Gastroesophageal sphincter (tissue), 3 donors: ENCODE measurements around the gene RWDD4.

Source experiments
- POLR2A ChIP-seq, 2 donors: fragments of 450-650 bp; IDR thresholded peaks; one replicate each; pipeline ENCODE4 v1.6.1; 2017; ENCODE audit warnings: antibody characterized with exemption in 2 of 2, mild to moderate bottlenecking in 2 of 2, moderate library complexity in 1 of 2
- POLR2AphosphoS5 ChIP-seq: sonication (generic); formaldehyde crosslinking; IDR thresholded peaks from one replicate; pipeline ENCODE4 v1.6.1; 2017; ENCODE audit warnings: antibody characterized with exemption
- TF ChIP-seq, protein P1 (sequence below), 4 experiments: fragments of 200-600 bp in 2 of 4; fragments of 450-650 bp in 2 of 4; sonication (generic) in 1 of 4; IDR thresholded peaks; one replicate each; pipeline ENCODE4 v1.5.1; 2017 to 2019; ENCODE audit warnings: antibody characterized with exemption in 4 of 4, mild to moderate bottlenecking in 2 of 4, moderate library complexity in 2 of 4

DNA sequence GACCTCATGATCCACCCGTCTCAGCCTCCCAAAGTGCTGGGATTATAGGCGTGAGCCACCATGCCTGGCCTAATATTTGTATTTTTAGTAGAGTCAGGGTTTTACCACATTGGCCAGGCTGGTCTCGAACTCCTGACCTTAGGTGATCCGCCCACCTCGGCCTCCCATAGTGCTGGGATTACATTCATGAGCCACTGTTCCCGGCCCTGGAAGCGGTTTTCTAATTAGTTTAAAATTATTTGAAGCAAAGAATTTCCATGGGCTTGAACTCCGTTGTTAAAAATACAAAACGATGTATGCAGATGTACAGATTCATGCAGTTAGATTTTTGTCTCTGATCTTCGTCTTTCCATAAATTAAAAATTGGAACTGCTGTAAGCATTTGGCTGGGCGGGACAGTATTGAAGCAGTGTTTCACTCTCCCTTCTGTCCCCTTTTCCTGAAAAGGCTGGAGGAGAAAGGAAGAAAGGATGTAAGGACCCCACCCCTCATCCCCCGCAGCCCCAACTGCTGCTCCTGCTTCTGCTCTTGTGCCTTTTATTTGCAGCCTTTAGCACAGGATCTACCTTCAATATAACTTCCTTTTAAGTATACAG lies 12.1 kb upstream of the RWDD4 start:
- TF ChIP-seq, protein P1, sequence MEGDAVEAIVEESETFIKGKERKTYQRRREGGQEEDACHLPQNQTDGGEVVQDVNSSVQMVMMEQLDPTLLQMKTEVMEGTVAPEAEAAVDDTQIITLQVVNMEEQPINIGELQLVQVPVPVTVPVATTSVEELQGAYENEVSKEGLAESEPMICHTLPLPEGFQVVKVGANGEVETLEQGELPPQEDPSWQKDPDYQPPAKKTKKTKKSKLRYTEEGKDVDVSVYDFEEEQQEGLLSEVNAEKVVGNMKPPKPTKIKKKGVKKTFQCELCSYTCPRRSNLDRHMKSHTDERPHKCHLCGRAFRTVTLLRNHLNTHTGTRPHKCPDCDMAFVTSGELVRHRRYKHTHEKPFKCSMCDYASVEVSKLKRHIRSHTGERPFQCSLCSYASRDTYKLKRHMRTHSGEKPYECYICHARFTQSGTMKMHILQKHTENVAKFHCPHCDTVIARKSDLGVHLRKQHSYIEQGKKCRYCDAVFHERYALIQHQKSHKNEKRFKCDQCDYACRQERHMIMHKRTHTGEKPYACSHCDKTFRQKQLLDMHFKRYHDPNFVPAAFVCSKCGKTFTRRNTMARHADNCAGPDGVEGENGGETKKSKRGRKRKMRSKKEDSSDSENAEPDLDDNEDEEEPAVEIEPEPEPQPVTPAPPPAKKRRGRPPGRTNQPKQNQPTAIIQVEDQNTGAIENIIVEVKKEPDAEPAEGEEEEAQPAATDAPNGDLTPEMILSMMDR (IDR thresholded peaks at IDR 0.05), result no peak
- no peak for TF ChIP-seq POLR2A (IDR thresholded peaks at IDR 0.05)
- no peak for TF ChIP-seq POLR2AphosphoS5
